A549 (cell line): ENCODE results near the gene GPBP1. TPM values are rescaled to one million over a fixed set of nuclear protein-coding genes. Genes with fewer than 3 reads are reported as not detected.

Source experiments
- ATAC-seq, 2 experiments: fragments of 200-7000 bp in 1 of 2; fragments of >200 bp in 1 of 2; cut with Nextera tagmentation in 1 of 2; cut with Tn5 transposase in 1 of 2; 3 replicates each; pipeline versions ENCODE4 v1.8.0 to v1.9.1; 2018 to 2020; ENCODE audit warnings: mild to moderate bottlenecking in 1 of 2, moderate library complexity in 1 of 2
- CTCF ChIA-PET: fragments of 300-600 bp; sonication (Branson Sonifier 250); formaldehyde crosslinking; extraction: SDS; loops from one replicate; lab custom pipeline; 2021; ENCODE audit warnings: antibody characterized with exemption, inconsistent platforms; lab: Yijun Ruan, JAX
- POLR2A ChIA-PET: fragments of 350-600 bp; formaldehyde crosslinking; extraction: SDS; loops from one replicate; lab custom pipeline; 2021; ENCODE audit warnings: antibody characterized with exemption, inconsistent platforms; lab: Yijun Ruan, JAX
- DNase-seq, 2 experiments: peaks; one replicate each; pipeline versions ENCODE4 v3.0.0 to v3.0.0-alpha.2; 2011 to 2016; ENCODE audit warnings: low read depth in 1 of 2, low spot score in 1 of 2
- FAIRE-seq: peaks from 2 replicates; lab custom pipeline; 2011; peaks lifted over from hg19 to GRCh38; lab: Jason Lieb, UNC
- H3K27ac ChIP-seq, 2 experiments: fragments of >200 bp; sonication (Bioruptor Twin); formaldehyde crosslinking; 3 replicates each; pipeline ENCODE4 v1.5.1; 2016 to 2017
- H3K4me1 ChIP-seq: fragments of >200 bp; sonication (Bioruptor Twin); formaldehyde crosslinking; 3 replicates; pipeline ENCODE4 v1.6.1; 2016
- H3K4me2 ChIP-seq: fragments of >200 bp; sonication (Bioruptor Twin); formaldehyde crosslinking; 3 replicates; pipeline ENCODE4 v1.6.1; 2016
- H3K4me3 ChIP-seq: fragments of >200 bp; sonication (Bioruptor Twin); formaldehyde crosslinking; 3 replicates; pipeline ENCODE4 v1.5.1; 2016
- H3K9me3 ChIP-seq: fragments of >200 bp; sonication (Bioruptor Twin); formaldehyde crosslinking; 3 replicates; pipeline ENCODE4 v1.6.1; 2016
- BHLHE40 ChIP-seq: IDR thresholded peaks from 2 replicates; pipeline ENCODE4 v1.6.1; 2012; ENCODE audit warnings: low read depth, low read length, inconsistent platforms
- CBX8 ChIP-seq: fragments of 200-600 bp; sonication (generic); IDR thresholded peaks from 2 replicates; pipeline ENCODE4 v1.6.1; 2016
- CHD4 ChIP-seq: fragments of 200-600 bp; sonication (generic); IDR thresholded peaks from 2 replicates; pipeline ENCODE4 v1.6.1; 2016; ENCODE audit warnings: antibody characterized with exemption, mild to moderate bottlenecking, borderline replicate concordance
- E2F6 ChIP-seq: IDR thresholded peaks from 2 replicates; pipeline ENCODE4 v1.6.1; 2012; ENCODE audit warnings: low read depth, borderline replicate concordance
- EP300 ChIP-seq, 2 experiments: fragments of >200 bp; sonication (Bioruptor Twin); formaldehyde crosslinking; IDR thresholded peaks; 2 replicates in 1 of 2; 3 replicates in 1 of 2; pipeline ENCODE4 v1.6.1; 2016 to 2017
- ESRRA ChIP-seq: fragments of 150-350 bp; IDR thresholded peaks from 2 replicates; pipeline ENCODE4 v1.6.1; 2014; ENCODE audit warnings: mild to moderate bottlenecking, low read length, borderline replicate concordance
- FOXS1 ChIP-seq: fragments of 250-450 bp; sonication (Bioruptor Pico); IDR thresholded peaks from 2 replicates; pipeline ENCODE4 v1.5.0; 2020; ENCODE audit warnings: mild to moderate bottlenecking, moderate library complexity
- JUN ChIP-seq, 2 experiments: fragments of >200 bp; sonication (Bioruptor Twin); formaldehyde crosslinking; IDR thresholded peaks; 2 replicates in 1 of 2; 3 replicates in 1 of 2; pipeline ENCODE4 v1.6.1; 2016 to 2017
- JUNB ChIP-seq: fragments of >200 bp; sonication (Bioruptor Twin); formaldehyde crosslinking; IDR thresholded peaks from 2 replicates; pipeline ENCODE4 v1.6.1; 2016
- KDM1A ChIP-seq: fragments of 200-600 bp; sonication (generic); IDR thresholded peaks from 2 replicates; pipeline ENCODE4 v1.6.1; 2016; ENCODE audit warnings: low read depth, mild to moderate bottlenecking
- KDM5A ChIP-seq: fragments of 200-600 bp; sonication (generic); IDR thresholded peaks from 2 replicates; pipeline ENCODE4 v1.6.1; 2016; ENCODE audit warnings: antibody characterized with exemption, mild to moderate bottlenecking
- MAX ChIP-seq: IDR thresholded peaks from 2 replicates; pipeline ENCODE4 v1.6.1; 2012
- REST ChIP-seq: fragments of 200-600 bp; sonication (generic); IDR thresholded peaks from 2 replicates; pipeline ENCODE4 v1.6.1; 2016; ENCODE audit warnings: antibody characterized with exemption, mild to moderate bottlenecking, moderate library complexity
- RNF2 ChIP-seq: fragments of 200-600 bp; sonication (generic); IDR thresholded peaks from 2 replicates; pipeline ENCODE4 v1.6.1; 2016; ENCODE audit warnings: low read depth, mild to moderate bottlenecking, antibody characterized with exemption, moderate library complexity, borderline replicate concordance
- ZFP36 ChIP-seq: fragments of 450-650 bp; IDR thresholded peaks from 2 replicates; pipeline ENCODE4 v1.6.1; 2014; ENCODE audit warnings: borderline replicate concordance; ENCODE audit not compliant: partially characterized antibody
- WGBS: methylation state at CpG from one replicate; pipeline ENCODE4 v1.1.6; 2017; ENCODE audit errors: missing lambda C conversion rate; 5-methylcytosine and 5-hydroxymethylcytosine counted together
- polyA plus RNA-seq, 4 experiments: library from polyadenylated mRNA; depleted of rRNA in 3 of 4; stranded (reverse); fragments of >200 nt; fragmentation: RNase III in 1 of 4; extraction: RNeasy Plus Mini Kit Qiagen cat#74134 plus additional on column Dnase treatment in 1 of 4; gene quantifications; 2 replicates in 3 of 4; 3 replicates in 1 of 4; pipeline ENCODE4 v1.2.3, GENCODE V29; 2011 to 2017
- small RNA-seq, 6 experiments: library from RNA; depleted of rRNA; stranded (forward); fragments of <200 nt; gene quantifications; one replicate each; pipeline ENCODE3, GENCODE V24; 2012

Gene GPBP1
- polyA plus RNA-seq, 2 of the 4 experiments (the other 2 are of a cell fraction): 31.0 to 86.0 TPM

- H3K4me3 ChIP-seq: no peak overlapping the region
- ChIA-PET POLR2A (no interaction called here), CTCF (interaction anchor here (2.7 kb wide), 1 partner anchor 11 kb away, joined by 10 read pairs; no protein-coding TSS in a partner anchor)
- DNase-seq (no peak), FAIRE-seq (no peak), ATAC-seq (no peak)
- H3K4me1 ChIP-seq: no peaks in the 10 kb centered on the region
- no peak overlapping the region for H3K4me2 ChIP-seq
- H3K27ac ChIP-seq: no peak overlapping the region
- WGBS: 70% methylated on average over 3 of the region's 3 CpGs
- H3K9me3 ChIP-seq: peaks cover 9% of the 10 kb centered on the region; the same call in 1 of the 3 replicates
- TF ChIP-seq ZFP36 (no peak), JUNB (no peak), EP300 (IDR thresholded peaks at IDR 0.05) (no peak), CHD4 (no peak), RNF2 (no peak), BHLHE40 (no peak), REST (no peak), KDM1A (no peak), FOXS1 (no peak), ESRRA (no peak), JUN (IDR thresholded peaks at IDR 0.05) (no peak), E2F6 (no peak), CBX8 (no peak), MAX (no peak), KDM5A (no peak)
Measured at GRCh38 chr5:57313716-57314115, 139.9 kb downstream of the GPBP1 start.

Small RNA genes within 50 kb of the gene (small RNA-seq; reads per million reads assigned to genes)
- gene RF00019: 0 reads per million in 6 experiments

Other genes with a start within 250 kb of the GPBP1 start
- gene MIER3, start 221.9 kb upstream of the GPBP1 start, polyA plus RNA-seq (2011; rRNA removed): 20.8 and 26.1 TPM in 2 replicates
- gene MIER3, start 221.9 kb upstream of the GPBP1 start, polyA plus RNA-seq (2017; fragmentation: RNase III; extraction: RNeasy Plus Mini Kit Qiagen cat#74134 plus additional on column Dnase treatment): 9.4 to 10.0 TPM (median 9.7 TPM) in 3 replicates